HG03565 (cell line): Measurements from ENCODE around the gene PAN2.
"Not testable (repeated sequence)": the region's sequence is repeated elsewhere in the genome, so short reads cannot be mapped to it uniquely, and the experiment has no call there.

Source experiments
- ATAC-seq: cut with Tn5 transposase; IDR thresholded peaks from one replicate; pipeline ENCODE4 v1.9.1; 2021; ENCODE audit warnings: mild to moderate bottlenecking, moderate library complexity; ENCODE audit not compliant: unreplicated experiment

Gene PAN2

GRCh38 chr12:56308714-56309113 lies 25.1 kb downstream of the PAN2 start:
- ATAC-seq = no peak

- no peak for ATAC-seq
Measured at GRCh38 chr12:56307221-56307965, 26.4 kb downstream of the PAN2 start.

- no peak for ATAC-seq
Measured at GRCh38 chr12:56304872-56305590, 28.8 kb downstream of the PAN2 start.

- ATAC-seq = no peak
Measured at GRCh38 chr12:56304276-56304675, 29.5 kb downstream of the PAN2 start.

GRCh38 chr12:56300644-56301464 lies 32.9 kb downstream of the PAN2 start:
- no peak for ATAC-seq

- ATAC-seq = peak; percentile 82
Measured at GRCh38 chr12:56299853-56300643, 33.8 kb downstream of the PAN2 start, which contains the start of gene CS. Gene CS, minus strand, starts transcription at chr12:56300330. Its CDS starts 129 bp downstream, at chr12:56300201.

- no peak for ATAC-seq
Measured at GRCh38 chr12:56299308-56299852, 34.4 kb downstream of the PAN2 start.

GRCh38 chr12:56298828-56299227 lies 35.0 kb downstream of the PAN2 start:
- no peak for ATAC-seq

GRCh38 chr12:56297400-56297799 lies 36.4 kb downstream of the PAN2 start:
- no peak for ATAC-seq

GRCh38 chr12:56296295-56296694 lies 37.5 kb downstream of the PAN2 start:
- ATAC-seq = no peak

GRCh38 chr12:56293795-56294194 lies 40.0 kb downstream of the PAN2 start:
- ATAC-seq = no peak

- ATAC-seq = no peak
Measured at GRCh38 chr12:56288705-56289387, 45.0 kb downstream of the PAN2 start.

- ATAC-seq = no peak
Measured at GRCh38 chr12:56286044-56286830, 47.6 kb downstream of the PAN2 start.

- ATAC-seq = not testable (repeated sequence)
Measured at GRCh38 chr12:56284263-56284662, 49.5 kb downstream of the PAN2 start.

- ATAC-seq = no peak
Measured at GRCh38 chr12:56282579-56282978, 51.2 kb downstream of the PAN2 start.

GRCh38 chr12:56282030-56282429 lies 51.8 kb downstream of the PAN2 start:
- ATAC-seq = no peak

- ATAC-seq = no peak
Measured at GRCh38 chr12:56280849-56281248, 53.0 kb downstream of the PAN2 start.

GRCh38 chr12:56278905-56279304 lies 54.9 kb downstream of the PAN2 start:
- no peak for ATAC-seq

GRCh38 chr12:56274299-56274698 lies 59.5 kb downstream of the PAN2 start:
- no peak for ATAC-seq
